Measurements from ENCODE around the gene NME7.

- TF ChIP-seq CTCF (conservative IDR thresholded peaks at IDR 0.05; ENCODE audit: low read depth, low read length) (no peak), EZH2 (IDR thresholded peaks at IDR 0.05; ENCODE audit: borderline replicate concordance, low read depth, low read length, poor library complexity, severe bottlenecking) (no peak)
Observed at GRCh38 chr1:169339773-169340172, 27.8 kb downstream of the NME7 start.

Measured in A673 (cell line).